GM21367 (cell line): ENCODE data around the gene RNU6-7.

Experiments
- ATAC-seq: cut with Tn5 transposase; IDR thresholded peaks from one replicate; pipeline ENCODE4 v1.9.1; 2021; ENCODE audit not compliant: unreplicated experiment

The RNU6-7 gene

DNA sequence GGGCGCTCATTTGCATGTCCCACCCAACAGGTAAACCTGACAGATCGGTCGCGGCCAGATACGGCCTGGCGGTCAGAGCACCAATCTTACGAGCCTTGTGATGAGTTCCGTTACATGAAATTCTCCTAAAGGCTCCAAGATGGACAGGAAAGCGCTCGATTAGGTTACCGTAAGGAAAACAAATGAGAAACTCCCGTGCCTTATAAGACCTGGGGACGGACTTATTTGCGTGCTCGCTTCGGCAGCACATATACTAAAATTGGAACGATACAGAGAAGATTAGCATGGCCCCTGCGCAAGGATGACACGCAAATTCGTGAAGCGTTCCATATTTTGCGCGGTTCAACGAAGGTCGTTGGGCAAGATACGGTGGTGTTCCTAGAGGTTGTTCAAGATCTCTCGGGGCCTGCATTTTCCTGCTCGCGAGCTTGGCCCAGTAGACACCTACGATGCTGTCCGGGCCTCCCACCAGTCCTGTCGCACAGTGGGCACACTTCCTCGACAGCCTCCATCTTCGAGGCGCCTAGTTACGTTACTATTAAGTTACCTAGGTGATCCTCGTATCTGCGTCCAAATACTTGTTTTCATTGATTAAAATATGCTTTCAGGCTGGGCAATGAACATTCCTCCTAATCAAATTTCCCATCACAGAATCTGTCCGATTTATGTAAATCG lies at the start of gene RNU6-7:
RNU6-7 (plus strand) TSS at position 230 of the 675 bp plus-strand sequence.
- no peak for ATAC-seq

GRCh38 chr14:32166029-32166428 lies 35.8 kb upstream of the RNU6-7 start:
- no peak for ATAC-seq

DNA sequence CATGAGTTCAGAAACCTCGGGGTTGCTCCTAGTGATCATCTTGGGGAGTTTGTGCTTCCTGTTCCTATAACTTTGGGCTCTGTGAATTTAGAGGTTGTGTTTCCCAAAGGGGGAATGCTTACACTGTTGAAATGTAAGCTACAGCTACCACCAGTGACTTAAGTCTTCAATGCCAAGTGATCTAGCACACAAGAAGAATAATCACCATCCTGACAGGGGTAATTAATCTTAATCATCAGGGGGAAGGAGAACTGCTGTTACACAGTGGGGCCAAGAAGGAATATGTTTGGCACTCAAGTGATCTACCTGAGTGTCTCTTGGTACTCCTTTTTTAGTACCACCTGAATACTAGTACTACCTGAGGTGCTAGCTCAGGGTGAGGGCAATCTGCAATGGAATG lies 34.9 kb upstream of the RNU6-7 start:
- ATAC-seq: no peak

DNA sequence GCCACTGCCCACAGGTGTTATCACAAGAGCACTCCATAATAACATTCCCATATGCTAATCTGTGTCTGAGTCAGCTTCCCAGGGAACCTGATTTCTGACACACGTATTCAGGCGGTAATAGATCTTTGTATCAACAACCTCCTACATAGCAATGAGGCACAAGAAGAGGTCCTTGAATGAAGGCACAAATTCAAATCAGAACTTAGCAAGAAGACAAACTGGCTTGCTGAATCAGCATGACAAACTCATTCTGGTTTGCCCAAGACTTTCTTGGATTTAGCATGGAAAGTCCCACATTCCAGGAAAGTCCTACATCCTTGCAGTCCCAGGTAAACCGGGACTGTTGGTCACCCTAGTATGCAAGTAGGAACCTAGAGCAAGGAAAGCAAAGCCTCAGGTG lies 33.9 kb upstream of the RNU6-7 start:
- ATAC-seq: no peak

GRCh38 chr14:32169191-32169590 lies 32.7 kb upstream of the RNU6-7 start:
- no peak for ATAC-seq

GRCh38 chr14:32171469-32171868 lies 30.4 kb upstream of the RNU6-7 start:
- no peak for ATAC-seq

DNA sequence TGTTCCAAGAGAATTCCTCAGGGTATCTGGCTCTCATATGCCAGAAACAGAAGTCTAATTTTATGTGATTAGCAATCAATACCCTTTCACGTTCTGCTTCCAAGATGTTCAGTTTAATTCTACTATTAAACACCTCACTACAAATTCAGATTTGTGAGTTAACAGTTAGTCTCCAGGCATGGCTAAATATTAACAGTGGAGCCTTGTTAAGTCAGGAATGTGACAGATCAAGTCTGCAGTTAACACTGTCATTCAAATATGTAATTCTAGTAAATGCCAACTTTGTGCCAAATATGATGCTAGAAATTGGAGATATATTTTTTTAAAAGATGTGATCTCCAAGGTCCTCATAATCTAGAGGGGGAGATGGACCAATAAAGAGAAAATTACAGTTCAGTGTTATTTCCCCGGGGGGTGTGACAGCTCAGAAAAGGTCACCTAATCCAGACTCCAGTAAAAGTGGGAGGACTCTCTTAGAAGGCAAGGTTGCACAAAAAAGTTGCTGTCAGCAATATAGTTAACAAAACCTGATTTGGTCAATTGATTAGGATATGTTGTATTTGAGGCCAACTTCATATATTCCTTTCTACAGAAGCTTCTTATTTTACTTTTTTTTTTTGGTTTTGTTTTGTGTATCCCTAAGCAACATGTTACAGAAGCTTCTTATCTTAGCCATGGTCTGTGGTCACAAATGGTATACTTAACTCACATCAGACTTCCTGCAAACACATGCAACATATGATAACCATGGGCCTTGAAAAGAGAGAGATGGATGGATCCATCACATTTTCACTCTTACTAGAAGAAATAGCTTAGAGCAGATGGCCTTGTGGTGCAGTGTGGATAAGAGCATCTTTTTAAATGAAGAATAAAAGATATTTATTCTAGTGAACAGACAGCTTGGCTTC lies 18.4 kb upstream of the RNU6-7 start:
- no peak for ATAC-seq

- no peak for ATAC-seq
Measured at GRCh38 chr14:32185097-32185496, 16.7 kb upstream of the RNU6-7 start.

DNA sequence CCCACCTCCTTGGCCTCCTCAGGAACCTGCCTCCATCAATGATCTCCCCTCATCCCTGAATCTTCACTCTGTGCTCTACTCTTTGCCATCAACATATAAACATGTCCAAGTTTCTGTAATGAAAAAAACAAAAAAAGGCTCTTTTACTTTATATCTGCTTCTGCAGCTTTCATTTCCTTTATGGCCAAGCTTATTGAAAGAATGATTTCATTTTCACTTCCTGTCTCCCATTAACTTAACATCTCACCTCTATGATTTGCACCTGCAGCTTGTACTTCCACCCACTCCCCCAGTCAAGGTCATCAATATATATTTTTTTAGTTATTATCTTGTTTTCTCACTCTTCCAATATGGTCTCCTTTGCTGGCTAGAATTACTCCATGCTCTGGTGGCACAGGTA lies 15.6 kb upstream of the RNU6-7 start:
- ATAC-seq: no peak

- no peak for ATAC-seq
Measured at GRCh38 chr14:32189811-32190210, 12.0 kb upstream of the RNU6-7 start.

DNA sequence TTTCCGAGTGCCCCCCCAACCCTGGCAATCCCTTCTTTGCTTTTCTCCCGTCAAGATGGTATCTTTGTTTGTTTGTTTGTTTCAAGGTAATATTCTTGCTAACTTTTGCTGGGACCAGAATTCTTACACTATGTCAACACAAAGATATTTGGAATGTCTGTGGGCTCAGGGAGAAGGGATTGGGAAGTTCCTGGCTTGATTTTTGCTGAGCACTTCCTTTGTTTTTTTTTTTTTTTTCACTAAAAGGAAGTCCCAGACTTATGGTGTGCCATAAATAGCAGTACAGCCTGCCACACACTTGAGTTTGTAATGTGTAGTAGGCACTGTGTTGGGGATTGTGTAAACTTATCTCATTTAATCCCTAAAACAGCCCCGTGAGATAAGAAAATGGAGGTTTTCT lies 11.2 kb upstream of the RNU6-7 start:
- no peak for ATAC-seq

- no peak for ATAC-seq
Measured at GRCh38 chr14:32192712-32193373, 9.0 kb upstream of the RNU6-7 start.

- ATAC-seq: no peak
Measured at GRCh38 chr14:32193532-32193931, 8.3 kb upstream of the RNU6-7 start.

DNA sequence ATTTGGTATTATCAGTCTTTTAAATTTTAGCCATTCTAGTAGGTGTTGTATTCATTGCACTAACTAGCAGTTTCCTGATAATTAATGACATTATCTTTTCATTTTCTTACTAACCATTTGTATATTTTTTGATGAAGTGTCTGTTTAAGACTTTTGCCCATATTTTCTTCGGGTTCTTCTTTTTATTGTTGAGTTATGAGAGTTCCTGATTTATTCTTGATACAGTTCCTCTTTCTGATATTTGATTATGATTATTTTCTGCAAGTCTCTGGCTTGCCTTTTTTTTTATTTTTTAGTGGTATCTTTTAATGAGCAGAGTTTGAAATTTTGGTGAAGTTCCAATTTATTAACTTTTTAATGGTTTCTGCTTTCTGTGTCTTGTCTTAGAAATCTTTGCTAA lies 6.2 kb upstream of the RNU6-7 start:
- ATAC-seq: no peak

DNA sequence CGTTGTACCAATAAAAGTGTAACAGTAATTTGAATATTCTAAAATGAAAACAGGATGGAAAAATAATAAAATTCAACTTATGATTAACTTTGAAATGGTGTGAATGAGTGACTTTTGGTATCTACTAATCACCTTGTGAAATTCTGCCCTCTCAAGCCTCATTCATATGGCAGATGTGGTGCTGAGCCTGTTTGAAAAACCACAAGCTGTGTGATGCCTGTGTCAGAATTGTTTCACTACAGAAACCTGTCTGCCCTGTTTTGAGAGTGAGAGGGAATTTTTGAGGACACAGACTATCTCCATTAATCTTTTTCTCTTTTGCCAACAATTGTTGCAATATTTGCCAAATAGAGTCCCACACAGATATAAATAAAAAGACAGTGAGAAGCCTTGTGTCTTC lies 3.9 kb upstream of the RNU6-7 start:
- peak; percentile 38 for ATAC-seq

DNA sequence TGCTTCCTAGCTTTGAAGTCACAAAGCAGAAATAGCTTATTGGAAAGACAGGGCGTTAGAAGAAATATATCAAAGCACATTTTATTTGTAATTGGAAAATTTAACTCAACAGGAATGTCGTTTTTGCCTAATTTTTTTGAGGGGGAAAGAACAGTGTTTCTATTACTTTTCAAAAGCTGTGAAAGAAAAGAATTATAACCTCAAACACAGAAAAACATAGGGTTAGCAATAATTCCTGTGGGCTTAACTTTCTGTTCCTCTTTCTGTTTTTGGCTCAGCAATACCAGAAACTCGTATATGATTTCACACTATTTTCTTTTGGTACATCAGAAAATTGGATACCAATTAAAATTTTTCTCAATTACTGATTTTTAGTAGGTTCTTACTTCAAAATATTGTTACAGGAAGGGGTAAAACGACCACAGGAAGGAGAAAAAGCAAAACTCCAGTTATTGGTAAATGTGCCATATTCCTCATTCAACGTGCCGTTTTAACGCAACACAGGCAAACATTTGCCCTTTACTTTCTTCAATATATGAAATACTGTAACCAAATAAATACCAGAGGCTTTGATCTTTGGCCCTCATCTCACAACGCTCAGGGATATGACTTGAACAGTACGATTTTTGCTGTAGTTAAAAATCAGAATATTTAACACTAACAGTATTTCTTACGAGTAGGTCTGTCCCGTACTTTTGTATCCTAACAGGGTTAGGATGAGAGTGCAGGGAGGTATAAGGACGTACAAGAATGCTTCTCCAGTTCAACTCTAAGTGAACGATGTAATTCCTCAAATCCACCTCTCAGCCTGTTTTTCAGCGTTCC lies 1.3 kb upstream of the RNU6-7 start:
- peak; percentile 25 for ATAC-seq

- ATAC-seq: peak; percentile 48
Measured at GRCh38 chr14:32201193-32201815, 541 bp upstream of the RNU6-7 start.

- no peak for ATAC-seq
Measured at GRCh38 chr14:32202491-32202997, 699 bp downstream of the RNU6-7 start.

DNA sequence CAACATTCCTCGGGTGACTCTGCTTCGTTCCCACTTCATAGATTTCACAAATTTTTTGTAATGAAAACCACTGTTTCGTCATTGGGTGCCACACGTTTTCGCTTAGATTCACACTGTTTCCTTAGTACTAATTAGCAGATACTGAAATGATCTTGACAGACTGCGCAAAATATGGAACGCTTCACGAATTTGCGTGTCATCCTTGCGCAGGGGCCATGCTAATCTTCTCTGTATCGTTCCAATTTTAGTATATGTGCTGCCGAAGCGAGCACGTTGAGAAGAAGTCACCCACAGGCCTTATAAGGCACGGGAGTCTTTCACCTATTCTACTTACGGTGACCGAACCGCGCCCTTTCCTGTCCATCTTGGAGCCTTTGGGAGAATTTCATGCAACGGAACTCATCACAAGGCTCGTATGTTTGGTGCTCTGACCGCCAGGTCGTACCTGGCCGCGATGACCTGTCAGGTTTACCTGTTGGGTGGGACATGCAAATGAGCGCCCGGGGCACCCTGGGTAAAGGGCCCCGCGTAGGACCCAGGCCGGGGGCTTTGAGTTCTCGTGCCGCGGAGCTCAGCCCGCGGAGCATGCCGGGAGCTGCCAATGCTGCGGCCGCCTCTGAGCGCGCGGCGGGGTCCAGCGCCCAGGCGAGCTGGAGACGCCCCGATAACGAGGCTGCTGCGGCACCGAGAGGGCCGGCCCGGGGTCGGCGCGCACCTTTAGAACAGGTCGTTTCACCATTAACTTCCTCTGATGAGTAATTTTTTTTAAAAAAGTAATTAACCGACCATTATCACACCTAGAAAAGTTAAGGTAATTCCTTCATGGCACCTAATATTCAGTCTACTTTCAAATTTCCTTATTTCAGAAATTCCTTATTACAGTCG lies 1.4 kb downstream of the RNU6-7 start, which contains the start of gene RNU6-8:
RNU6-8 (minus strand) TSS at position 272 of the 885 bp plus-strand sequence.
- peak; percentile 51 for ATAC-seq
